Cardiac muscle cell (in vitro differentiated cells and primary cell): ENCODE measurements around the gene SDK2. TPM values are rescaled to one million over a fixed set of nuclear protein-coding genes. Genes with fewer than 3 reads are reported as not detected.

Experiments used
- DNase-seq, 2 donors: peaks; one replicate each; pipeline versions ENCODE4 v3.0.0 to v3.0.0-alpha.2; 2010 to 2017; ENCODE audit warnings: low read depth in 1 of 2, low spot score in 1 of 2
- H3K27ac ChIP-seq: fragments of 200-600 bp; sonication (generic); 2 replicates; pipeline ENCODE4 v1.5.1; 2016
- H3K27me3 ChIP-seq: fragments of 200-600 bp; sonication (generic); 2 replicates; pipeline ENCODE4 v1.6.0; 2016; ENCODE audit warnings: control low read depth
- H3K36me3 ChIP-seq: fragments of 200-600 bp; sonication (generic); 2 replicates; pipeline ENCODE4 v1.5.1; 2016; ENCODE audit warnings: control low read depth
- H3K4me1 ChIP-seq: fragments of 200-600 bp; sonication (generic); 2 replicates; pipeline ENCODE4 v1.8.1; 2017; ENCODE audit warnings: low read depth, mild to moderate bottlenecking, mixed run types
- H3K4me3 ChIP-seq: fragments of 200-600 bp; sonication (generic); 2 replicates; pipeline ENCODE4 v1.5.1; 2016; ENCODE audit warnings: mild to moderate bottlenecking
- H3K9me3 ChIP-seq: fragments of 200-600 bp; sonication (generic); 2 replicates; pipeline ENCODE4 v1.5.1; 2017; ENCODE audit warnings: low read depth, mild to moderate bottlenecking, control low read depth
- CTCF ChIP-seq: IDR thresholded peaks from 2 replicates; pipeline ENCODE4 v1.5.1; 2012; ENCODE audit warnings: low read depth, mild to moderate bottlenecking, low read length
- polyA plus RNA-seq: library from polyadenylated mRNA; unstranded; fragments of >200 nt; fragmentation: Nextera tagmentation; extraction: Ambion mirVana; gene quantifications from 2 replicates; pipeline ENCODE4 v1.2.1, GENCODE V29; 2016
- total RNA-seq: library from RNA; depleted of rRNA; stranded (reverse); fragments of >200 nt; gene quantifications from 2 replicates; pipeline ENCODE4 v1.2.3, GENCODE V29; 2016

The SDK2 gene
- total and polyA plus RNA-seq, 2 experiments from 2014 or later, result 11.8 to 46.8 TPM

- no peak for TF ChIP-seq CTCF
- no peaks in the 10 kb centered on the region for H3K36me3 ChIP-seq
- DNase-seq, result no peak
- H3K27ac ChIP-seq, result no peak overlapping the region
- no peaks in the 10 kb centered on the region for H3K27me3 ChIP-seq
- H3K4me1 ChIP-seq, result no peaks in the 10 kb centered on the region
- no peak overlapping the region for H3K4me3 ChIP-seq
- H3K9me3 ChIP-seq, result no peaks in the 10 kb centered on the region
These were observed 14.7 kb upstream of the SDK2 start for GRCh38 chr17:73658821-73659515.

- no peaks in the 10 kb centered on the region for H3K4me1 ChIP-seq
- TF ChIP-seq CTCF, result peak; percentile 66
- DNase-seq, result peak; percentile 50 to 76
These were observed 13.3 kb upstream of the SDK2 start for GRCh38 chr17:73657473-73658116.

GRCh38 chr17:73654241-73654640, 10.0 kb upstream of the SDK2 start:
- TF ChIP-seq CTCF, result no peak
- no peak for DNase-seq
- no peaks in the 10 kb centered on the region for H3K27me3 ChIP-seq
- H3K4me1 ChIP-seq, result no peaks in the 10 kb centered on the region
- H3K4me3 ChIP-seq, result no peak overlapping the region
- no peaks in the 10 kb centered on the region for H3K9me3 ChIP-seq
- H3K36me3 ChIP-seq, result no peaks in the 10 kb centered on the region
- no peak overlapping the region for H3K27ac ChIP-seq

More at GRCh38 chr17:73657473-73658116, 13.3 kb upstream of the SDK2 start:
- no peak overlapping the region for H3K4me3 ChIP-seq
- H3K36me3 ChIP-seq, result no peaks in the 10 kb centered on the region
- H3K27ac ChIP-seq, result no peak overlapping the region
- no peaks in the 10 kb centered on the region for H3K9me3 ChIP-seq
- H3K27me3 ChIP-seq, result no peaks in the 10 kb centered on the region

- no peaks in the 10 kb centered on the region for H3K9me3 ChIP-seq
- no peaks in the 10 kb centered on the region for H3K4me1 ChIP-seq
- no peak overlapping the region for H3K27ac ChIP-seq
- H3K27me3 ChIP-seq, result no peaks in the 10 kb centered on the region
- no peak for TF ChIP-seq CTCF
- no peak for DNase-seq
- no peaks in the 10 kb centered on the region for H3K36me3 ChIP-seq
- H3K4me3 ChIP-seq, result no peak overlapping the region
These were observed 9.6 kb upstream of the SDK2 start for GRCh38 chr17:73653810-73654209.

- H3K27ac ChIP-seq, result no peak overlapping the region
- H3K9me3 ChIP-seq, result no peaks in the 10 kb centered on the region
- no peak for DNase-seq
- H3K4me3 ChIP-seq, result no peak overlapping the region
- TF ChIP-seq CTCF, result no peak
- H3K27me3 ChIP-seq, result no peaks in the 10 kb centered on the region
- H3K4me1 ChIP-seq, result no peaks in the 10 kb centered on the region
- H3K36me3 ChIP-seq, result no peaks in the 10 kb centered on the region
These were observed 8.7 kb upstream of the SDK2 start for GRCh38 chr17:73652886-73653480.
